Measurements from ENCODE around the gene ACTN3. TPM values are rescaled to one million over a fixed set of nuclear protein-coding genes. Genes with fewer than 3 reads are reported as not detected.

ACTN3 gene
- polyA plus RNA-seq, 1 experiment = 0.11 TPM

DNA sequence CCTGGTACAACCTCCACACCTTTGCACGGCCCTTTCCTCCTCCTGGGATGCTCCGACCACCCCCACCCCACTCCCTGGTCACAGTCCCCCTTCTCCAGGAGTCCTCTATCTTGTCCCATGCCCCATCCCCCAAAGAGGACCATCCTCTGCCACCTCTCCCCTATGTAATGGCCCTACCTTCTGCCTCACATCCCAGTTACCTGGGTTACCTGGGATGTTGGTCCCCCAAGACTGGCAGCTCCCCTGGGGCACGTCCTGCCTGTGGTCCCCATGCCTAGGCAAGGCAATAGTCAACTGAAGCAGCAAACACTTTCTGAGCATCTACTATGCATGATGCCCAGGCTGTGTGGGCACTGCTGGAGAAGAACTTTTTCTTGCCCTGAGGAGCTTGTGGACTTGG is 8.7 kb downstream of the ACTN3 start:
- H3K9me3 ChIP-seq (ENCODE audit: control insufficient read depth, insufficient read depth, low read length) = peaks cover 3% of the 10 kb centered on the region; the same call in 1 of the 2 replicates
- TF ChIP-seq CTCF (IDR thresholded peaks at IDR 0.05; ENCODE audit: low read depth, low read length) = no peak
- ChIA-PET CTCF (no interaction called here), POLR2A (no interaction called here)
- no peak overlapping the region for H3K4me3 ChIP-seq (ENCODE audit: low read depth, low read length)
- H3K27ac ChIP-seq (ENCODE audit: low read depth, low read length) = no peak overlapping the region
- DNase-seq (ENCODE audit: low read depth, low spot score) = no peak
- H3K27me3 ChIP-seq (ENCODE audit: control insufficient read depth, insufficient read depth, low read length) = peaks cover 39% of the 10 kb centered on the region

DNA sequence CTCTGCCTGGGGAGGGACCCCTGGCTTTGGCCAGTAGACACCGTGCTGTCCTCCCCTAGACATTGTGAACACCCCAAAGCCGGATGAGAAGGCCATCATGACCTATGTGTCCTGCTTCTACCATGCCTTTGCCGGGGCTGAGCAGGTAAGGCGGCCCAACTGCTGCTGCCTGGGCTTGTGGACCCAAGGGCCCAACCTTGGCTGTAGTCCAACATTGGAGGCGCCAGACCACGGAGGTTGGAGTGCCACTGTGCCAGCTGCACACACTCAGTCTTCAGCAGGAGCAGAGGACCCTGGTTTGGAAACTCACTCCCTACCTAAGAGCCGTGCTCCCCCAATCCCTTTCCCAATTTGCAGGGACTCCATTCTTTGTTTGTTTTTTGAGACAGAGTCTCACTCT is 9.4 kb downstream of the ACTN3 start:
- TF ChIP-seq CTCF (IDR thresholded peaks at IDR 0.05; ENCODE audit: low read depth, low read length) = no peak
- peaks cover 39% of the 10 kb centered on the region for H3K27me3 ChIP-seq (ENCODE audit: control insufficient read depth, insufficient read depth, low read length)
- peaks cover 3% of the 10 kb centered on the region; the same call in 1 of the 2 replicates for H3K9me3 ChIP-seq (ENCODE audit: control insufficient read depth, insufficient read depth, low read length)
- no peak overlapping the region for H3K27ac ChIP-seq (ENCODE audit: low read depth, low read length)
- H3K4me3 ChIP-seq (ENCODE audit: low read depth, low read length) = no peak overlapping the region
- POLR2A ChIA-PET = no interaction called here
- CTCF ChIA-PET = no interaction called here
- no peak for DNase-seq (ENCODE audit: low read depth, low spot score)

- ChIA-PET POLR2A (no interaction called here), CTCF (interaction anchor here (0.5 kb wide), 1 partner anchor 429 kb away, joined by 6 read pairs; no protein-coding TSS in a partner anchor)
- no peak for DNase-seq (ENCODE audit: low read depth, low spot score)
- Histone ChIP-seq H3K27ac (ENCODE audit: low read depth, low read length) (no peak overlapping the region), H3K4me3 (ENCODE audit: low read depth, low read length) (no peak overlapping the region), H3K27me3 (ENCODE audit: control insufficient read depth, insufficient read depth, low read length) (peaks cover 32% of the 10 kb centered on the region), H3K9me3 (ENCODE audit: control insufficient read depth, insufficient read depth, low read length) (peaks cover 3% of the 10 kb centered on the region; the same call in 1 of the 2 replicates)
- no peak for TF ChIP-seq CTCF (IDR thresholded peaks at IDR 0.05; ENCODE audit: low read depth, low read length)
These were observed 11.1 kb downstream of the ACTN3 start for GRCh38 chr11:66557733-66558326.

GRCh38 chr11:66559142-66559865 is 12.6 kb downstream of the ACTN3 start:
- ChIA-PET CTCF (interaction anchor here (0.6 kb wide), 1 partner anchor 9 kb away, joined by 3 read pairs; no protein-coding TSS in a partner anchor), POLR2A (no interaction called here)
- peaks cover 3% of the 10 kb centered on the region; the same call in 1 of the 2 replicates for H3K9me3 ChIP-seq (ENCODE audit: control insufficient read depth, insufficient read depth, low read length)
- no peak for TF ChIP-seq CTCF (IDR thresholded peaks at IDR 0.05; ENCODE audit: low read depth, low read length)
- DNase-seq (ENCODE audit: low read depth, low spot score) = no peak
- H3K4me3 ChIP-seq (ENCODE audit: low read depth, low read length) = no peak overlapping the region
- no peak overlapping the region for H3K27ac ChIP-seq (ENCODE audit: low read depth, low read length)
- peaks cover 29% of the 10 kb centered on the region for H3K27me3 ChIP-seq (ENCODE audit: control insufficient read depth, insufficient read depth, low read length)
